ENCODE measurements around the gene SLC11A1.

- TF ChIP-seq CTCF (IDR thresholded peaks at IDR 0.05) (no peak), POLR2A (IDR thresholded peaks at IDR 0.05) (no peak)
These were observed 17.9 kb upstream of the SLC11A1 start for GRCh38 chr2:218364196-218364595.
